CD4-positive, alpha-beta T cell (primary cell): ENCODE measurements around the gene POGZ. TPM values are rescaled to one million over a fixed set of nuclear protein-coding genes. Genes with fewer than 3 reads are reported as not detected.

Experiments used
- ATAC-seq: fragments of 200-7000 bp; cut with Tn5 transposase; one replicate; pipeline ENCODE4 v1.10.0; 2022; ENCODE audit warnings: mild to moderate bottlenecking; ENCODE audit not compliant: poor library complexity
- CTCF ChIA-PET: fragments of 350-600 bp; sonication (Branson Sonifier 250); formaldehyde crosslinking; loops from one replicate; lab custom pipeline; 2021; ENCODE audit warnings: antibody characterized with exemption, inconsistent platforms; lab: Charles Lee
- POLR2A ChIA-PET: fragments of 350-600 bp; sonication (Branson Sonifier 250); formaldehyde crosslinking; loops from one replicate; lab custom pipeline; 2021; ENCODE audit warnings: antibody characterized with exemption, inconsistent platforms; lab: Charles Lee
- DNase-seq, 14 experiments: peaks; one replicate each; pipeline ENCODE4 v3.0.0-alpha.2; 2013 to 2020; ENCODE audit warnings: mixed read lengths in 2 of 14
- H3K27ac ChIP-seq, 2 donors: one replicate each; pipeline versions ENCODE4 v1.5.1 to v1.7.0; 2013; ENCODE audit warnings: low read length in 2 of 2, low read depth in 1 of 2, mild to moderate bottlenecking in 1 of 2
- H3K27me3 ChIP-seq, 2 experiments: 1 replicate in 1 of 2; 2 replicates in 1 of 2; pipeline versions ENCODE4 v1.6.1 to v1.7.0; 2013; ENCODE audit warnings: low read length in 2 of 2, control low read depth in 1 of 2, mild to moderate bottlenecking in 1 of 2, moderate library complexity in 1 of 2; ENCODE audit not compliant: insufficient read depth in 2 of 2, control insufficient read depth in 1 of 2
- H3K36me3 ChIP-seq: one replicate; pipeline ENCODE4 v1.6.1; 2013; ENCODE audit warnings: low read length, control low read depth; ENCODE audit not compliant: insufficient read depth
- H3K4me1 ChIP-seq: one replicate; pipeline ENCODE4 v1.6.1; 2013; ENCODE audit warnings: low read length, control low read depth; ENCODE audit not compliant: insufficient read depth
- H3K4me3 ChIP-seq: one replicate; pipeline ENCODE4 v1.5.1; 2013; ENCODE audit warnings: mild to moderate bottlenecking, low read length, moderate library complexity
- H3K9me3 ChIP-seq, 2 experiments: 1 replicate in 1 of 2; 2 replicates in 1 of 2; pipeline versions ENCODE4 v1.6.1 to v1.7.0; 2013; ENCODE audit warnings: low read length in 2 of 2, mild to moderate bottlenecking in 2 of 2, control low read depth in 1 of 2, moderate library complexity in 1 of 2; ENCODE audit not compliant: control insufficient read depth in 1 of 2, insufficient read depth in 1 of 2
- H3K27ac Mint-ChIP-seq: one replicate; pipeline ENCODE4 v1.8.0; 2020; ENCODE audit warnings: mixed read lengths
- H3K27me3 Mint-ChIP-seq: one replicate; pipeline ENCODE4 v1.8.0; 2021; ENCODE audit warnings: mixed read lengths
- H3K36me3 Mint-ChIP-seq: one replicate; pipeline ENCODE4 v1.8.0; 2021; ENCODE audit warnings: low read depth, mixed read lengths
- H3K4me1 Mint-ChIP-seq: one replicate; pipeline ENCODE4 v1.8.0; 2021; ENCODE audit warnings: low read depth, mixed read lengths
- H3K4me3 Mint-ChIP-seq: one replicate; pipeline ENCODE4 v1.8.0; 2020; ENCODE audit warnings: mild to moderate bottlenecking, mixed read lengths
- H3K9me3 Mint-ChIP-seq: one replicate; pipeline ENCODE4 v1.8.0; 2020; ENCODE audit warnings: mixed read lengths
- CTCF ChIP-seq: fragments of 200-600 bp; IDR thresholded peaks from one replicate; pipeline ENCODE4 v1.8.0; 2022; ENCODE audit warnings: antibody characterized with exemption, mild to moderate bottlenecking
- intact Hi-C, 2 experiments: fragments of 100-400 bp; cut with DNase I in 1 of 2; cut with micrococcal nuclease in 1 of 2; formaldehyde crosslinking; loops; one replicate each; pipeline versions ENCODE4 v1.15.1 to v1.9.0; 2023 to 2025; cut with DNase I, micrococcal nuclease
- total RNA-seq, 174 experiments: library from RNA in 2 of 174; stranded (reverse) in 2 of 174; gene quantifications; one replicate each; pipeline ENCODE4 v1.2.3 and lab custom pipeline; 2021 to 2026

POGZ gene
- total RNA-seq, 2 experiments from 2014 or later = 97.8 to 99.4 TPM

GRCh38 chr1:151474745-151475144 lies 15.5 kb upstream of the POGZ start:
- Mint-ChIP-seq H3K27ac (no peak overlapping the region), H3K27me3 (peaks cover 5% of the 10 kb centered on the region), H3K4me3 (no peak overlapping the region), H3K36me3 (no peaks in the 10 kb centered on the region), H3K4me1 (peaks cover 8% of the 10 kb centered on the region), H3K9me3 (no peaks in the 10 kb centered on the region)
- intact Hi-C loops = no loop called here
- peaks cover 10% of the 10 kb centered on the region for H3K4me1 ChIP-seq
- no peaks in the 10 kb centered on the region for H3K36me3 ChIP-seq
- no peaks in the 10 kb centered on the region for H3K9me3 ChIP-seq
- POLR2A ChIA-PET = interaction anchor here (0.6 to 4.7 kb wide), 3 partner anchors 15 to 75 kb away, joined by 3 to 24 read pairs (median 4); partner anchors contain the start of genes CGN and POGZ
- no peak overlapping the region for H3K27ac ChIP-seq
- no peak overlapping the region for H3K4me3 ChIP-seq
- DNase-seq (no peak), ATAC-seq (no peak)
- TF ChIP-seq CTCF = no peak
- H3K27me3 ChIP-seq = no peaks in the 10 kb centered on the region
- CTCF ChIA-PET = interaction anchor here (1.0 to 1.5 kb wide), 3 partner anchors 9 to 31 kb away, joined by 3 read pairs; no protein-coding TSS in a partner anchor

DNA sequence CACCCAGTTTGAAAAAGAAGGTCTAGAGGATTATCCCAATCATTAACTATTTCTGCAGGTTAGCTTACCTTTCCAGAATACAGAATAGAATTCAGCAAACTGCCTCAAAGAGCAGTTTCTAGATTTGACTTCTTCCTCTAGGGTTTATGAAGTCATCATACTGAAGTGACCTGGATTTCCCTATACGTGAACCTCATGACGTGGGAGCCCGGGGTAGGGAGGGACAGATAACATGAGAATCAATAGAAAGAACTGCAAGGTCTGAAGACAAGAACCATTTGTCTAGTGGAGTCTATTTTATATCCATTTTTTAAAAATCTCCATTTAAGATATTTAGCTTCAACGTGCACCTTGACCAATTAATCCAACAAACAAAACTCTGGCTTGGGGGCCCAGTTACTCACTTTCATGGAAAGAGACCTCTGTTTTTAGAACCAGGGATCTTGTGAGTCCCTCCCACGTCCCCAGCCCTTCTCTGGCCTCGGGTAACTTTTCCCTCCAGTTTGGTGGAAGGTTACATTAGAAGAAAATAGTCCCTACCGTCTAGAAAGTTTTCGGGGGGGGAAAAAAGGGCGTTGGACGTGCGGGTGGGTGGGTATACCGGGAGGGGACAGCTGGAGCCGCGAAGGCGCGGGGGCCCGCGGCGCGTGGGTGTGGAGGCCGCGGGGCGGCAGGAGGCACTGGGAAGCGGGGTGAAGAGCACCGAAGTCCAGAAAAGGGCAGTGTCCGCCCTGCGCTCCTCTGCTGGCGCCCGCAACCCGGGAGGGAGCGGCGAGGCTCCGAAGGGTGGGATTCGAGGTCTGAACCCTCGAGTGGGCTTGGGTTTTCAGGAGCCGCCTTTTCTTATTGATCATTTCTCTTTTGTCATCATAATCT lies 13.8 kb upstream of the POGZ start:
- Mint-ChIP-seq H3K27ac (peak overlapping the region; percentile 78), H3K9me3 (no peaks in the 10 kb centered on the region), H3K4me1 (peaks cover 8% of the 10 kb centered on the region), H3K4me3 (peak overlapping the region; percentile 91), H3K36me3 (no peaks in the 10 kb centered on the region), H3K27me3 (peaks cover 5% of the 10 kb centered on the region)
- H3K36me3 ChIP-seq = no peaks in the 10 kb centered on the region
- ATAC-seq (peak; percentile 61), DNase-seq (peak in 12 of 14 experiments; percentile 1 to 54 (median 17))
- H3K9me3 ChIP-seq = no peaks in the 10 kb centered on the region
- intact Hi-C loops = loop anchor here (1.0 kb wide), 1 partner anchor 14 kb away; the partner anchor contains the start of gene POGZ (in 2 of the 2)
- peaks cover 10% of the 10 kb centered on the region for H3K4me1 ChIP-seq
- ChIA-PET CTCF (interaction anchor here (1.0 to 1.5 kb wide), 2 partner anchors 7 to 22 kb away, joined by 3 read pairs; no protein-coding TSS in a partner anchor), POLR2A (interaction anchor here (0.7 to 4.7 kb wide), 5 partner anchors 14 to 426 kb away, joined by 3 to 24 read pairs (median 3); partner anchors contain the start of genes CGN, POGZ and PSMB4)
- H3K27ac ChIP-seq = no peak overlapping the region
- no peaks in the 10 kb centered on the region for H3K27me3 ChIP-seq
- no peak for TF ChIP-seq CTCF
- peak overlapping the region; percentile 55 for H3K4me3 ChIP-seq

DNA sequence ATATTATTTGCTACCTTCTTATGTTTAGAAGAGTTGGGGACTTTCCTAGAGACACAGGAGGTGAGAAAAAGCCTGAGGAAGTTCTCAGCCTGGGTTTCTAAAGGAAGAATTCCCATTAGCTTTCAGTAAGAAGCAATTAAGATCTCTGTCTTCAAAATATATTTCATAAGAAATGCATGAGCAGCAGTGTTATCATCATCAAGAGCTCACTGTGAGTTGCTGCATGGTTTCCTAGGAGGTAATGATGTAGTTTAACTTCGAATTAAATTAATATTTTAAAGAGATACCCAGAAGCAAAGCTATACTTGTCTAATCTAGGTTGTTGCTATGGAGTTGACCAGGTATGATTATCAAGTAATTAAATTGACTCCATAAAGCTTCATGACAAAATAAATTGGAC lies 5.7 kb upstream of the POGZ start:
- H3K9me3 Mint-ChIP-seq = no peaks in the 10 kb centered on the region
- H3K27ac ChIP-seq = no peak overlapping the region
- DNase-seq (no peak), ATAC-seq (no peak)
- no peaks in the 10 kb centered on the region for H3K4me1 ChIP-seq
- H3K27me3 ChIP-seq = peaks cover 4 to 10% of the 10 kb centered on the region in 2 experiments
- H3K4me3 ChIP-seq = no peak overlapping the region
- H3K9me3 ChIP-seq = no peaks in the 10 kb centered on the region
- CTCF ChIA-PET = interaction anchor here (1.2 to 1.8 kb wide), 3 partner anchors 9 to 21 kb away, joined by 3 to 4 read pairs (median 3); no protein-coding TSS in a partner anchor
- POLR2A ChIA-PET = no interaction called here
- peaks cover 41% of the 10 kb centered on the region for H3K27me3 Mint-ChIP-seq
- TF ChIP-seq CTCF = no peak
- intact Hi-C loops = loop anchor here in 1 of 2 experiments (2.0 to 10.0 kb wide), 2 partner anchors 46 to 530 kb away; partner anchors contain the start of genes CGN and S100A10
- H3K4me1 Mint-ChIP-seq = peaks cover 2% of the 10 kb centered on the region
- no peak overlapping the region for H3K27ac Mint-ChIP-seq
- no peaks in the 10 kb centered on the region for H3K36me3 Mint-ChIP-seq
- no peaks in the 10 kb centered on the region for H3K36me3 ChIP-seq
- no peak overlapping the region for H3K4me3 Mint-ChIP-seq
